Mucosa of descending colon (tissue), 3 donors: ENCODE results near the gene ARSD. TPM values are rescaled to one million over a fixed set of nuclear protein-coding genes. Genes with fewer than 3 reads are reported as not detected.

Experiments
- ATAC-seq: fragments of 200-7000 bp; cut with Tn5 transposase; one replicate; pipeline ENCODE4 v1.9.1; 2020; ENCODE audit warnings: mild to moderate bottlenecking, moderate library complexity
- DNase-seq, 3 donors: peaks; one replicate each; pipeline ENCODE4 v3.0.0-alpha.2; 2020
- H3K36me3 ChIP-seq: fragments of 200-600 bp; one replicate; pipeline ENCODE4 v1.8.0; 2021; ENCODE audit warnings: low read depth, mild to moderate bottlenecking
- H3K4me1 ChIP-seq: fragments of 200-600 bp; one replicate; pipeline ENCODE4 v1.8.0; 2021; ENCODE audit warnings: low read depth, mild to moderate bottlenecking
- H3K4me3 ChIP-seq: fragments of 200-600 bp; one replicate; pipeline ENCODE4 v1.8.0; 2021; ENCODE audit warnings: mild to moderate bottlenecking
- H3K9me3 ChIP-seq: fragments of 200-600 bp; one replicate; pipeline ENCODE4 v1.8.0; 2021; ENCODE audit warnings: mild to moderate bottlenecking
- intact Hi-C, 2 donors: fragments of 100-400 bp; cut with DNase I in 1 of 2; cut with micrococcal nuclease in 1 of 2; formaldehyde crosslinking; loops; one replicate each; pipeline versions ENCODE4 v1.11.0 to v1.11.1; 2022; cut with DNase I, micrococcal nuclease
- total RNA-seq, 3 donors: library from RNA; stranded (reverse); fragmentation: NEBNext Ultra II Directional in 2 of 3; extraction: Animal tissue kit (Norgen Biotek cat#: 25700) in 2 of 3; gene quantifications; one replicate each; pipeline versions ENCODE4 v1.2.1 to v1.2.4, GENCODE V29; 2021 to 2023
- TF ChIP-seq, protein P1 (sequence below): fragments of 200-600 bp; IDR thresholded peaks from one replicate; pipeline ENCODE4 v1.8.0; 2022; ENCODE audit warnings: antibody characterized with exemption, mild to moderate bottlenecking
- donor health status: DM: no; HTN: no; CAD: no; lungs with moderate emphysema.
- donor health status: DM: no; HTN: no; CAD: no.
- donor health status: DM: no; HTN: yes; CAD: no.

Gene ARSD
- total RNA-seq, 3 donors from 2014 or later, result 26.2 to 70.9 (median 67.2) TPM

DNA sequence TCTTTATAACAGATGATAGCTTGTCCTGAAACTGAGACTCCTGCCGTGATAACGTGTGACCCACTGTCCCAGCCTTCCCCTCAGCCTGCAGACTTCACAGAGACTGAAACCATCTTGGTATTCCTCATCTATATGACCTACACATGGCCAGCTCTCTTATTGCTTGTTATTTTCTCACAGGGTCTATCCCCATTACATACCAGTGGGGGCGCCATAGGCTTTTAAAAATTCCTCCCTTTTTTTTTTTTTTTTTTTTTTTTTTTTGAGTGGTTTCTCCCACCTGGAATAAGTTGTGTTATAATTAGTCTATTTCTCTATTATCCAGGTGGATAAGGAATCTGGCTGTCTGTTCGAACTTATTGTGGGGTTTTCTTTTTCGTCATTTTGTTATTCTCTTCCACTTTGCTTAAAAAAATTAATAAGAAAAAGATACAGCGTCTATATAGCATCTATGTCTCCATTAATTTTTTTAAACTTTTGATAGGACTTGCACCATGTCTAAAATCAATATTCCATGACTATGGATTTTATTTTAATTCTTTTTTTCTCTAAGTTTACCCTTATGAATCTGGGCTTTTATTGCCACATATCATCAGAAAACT, 53.2 kb downstream of the ARSD start:
- ATAC-seq (peak; percentile 65), DNase-seq (no peak)
- no peak overlapping the region for H3K4me3 ChIP-seq
- H3K4me1 ChIP-seq, result no peaks in the 10 kb centered on the region
- no peaks in the 10 kb centered on the region for H3K9me3 ChIP-seq
- H3K36me3 ChIP-seq, result no peaks in the 10 kb centered on the region
- TF ChIP-seq, protein P1, sequence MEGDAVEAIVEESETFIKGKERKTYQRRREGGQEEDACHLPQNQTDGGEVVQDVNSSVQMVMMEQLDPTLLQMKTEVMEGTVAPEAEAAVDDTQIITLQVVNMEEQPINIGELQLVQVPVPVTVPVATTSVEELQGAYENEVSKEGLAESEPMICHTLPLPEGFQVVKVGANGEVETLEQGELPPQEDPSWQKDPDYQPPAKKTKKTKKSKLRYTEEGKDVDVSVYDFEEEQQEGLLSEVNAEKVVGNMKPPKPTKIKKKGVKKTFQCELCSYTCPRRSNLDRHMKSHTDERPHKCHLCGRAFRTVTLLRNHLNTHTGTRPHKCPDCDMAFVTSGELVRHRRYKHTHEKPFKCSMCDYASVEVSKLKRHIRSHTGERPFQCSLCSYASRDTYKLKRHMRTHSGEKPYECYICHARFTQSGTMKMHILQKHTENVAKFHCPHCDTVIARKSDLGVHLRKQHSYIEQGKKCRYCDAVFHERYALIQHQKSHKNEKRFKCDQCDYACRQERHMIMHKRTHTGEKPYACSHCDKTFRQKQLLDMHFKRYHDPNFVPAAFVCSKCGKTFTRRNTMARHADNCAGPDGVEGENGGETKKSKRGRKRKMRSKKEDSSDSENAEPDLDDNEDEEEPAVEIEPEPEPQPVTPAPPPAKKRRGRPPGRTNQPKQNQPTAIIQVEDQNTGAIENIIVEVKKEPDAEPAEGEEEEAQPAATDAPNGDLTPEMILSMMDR, result no peak
- intact Hi-C loops, result no loop called here

DNA sequence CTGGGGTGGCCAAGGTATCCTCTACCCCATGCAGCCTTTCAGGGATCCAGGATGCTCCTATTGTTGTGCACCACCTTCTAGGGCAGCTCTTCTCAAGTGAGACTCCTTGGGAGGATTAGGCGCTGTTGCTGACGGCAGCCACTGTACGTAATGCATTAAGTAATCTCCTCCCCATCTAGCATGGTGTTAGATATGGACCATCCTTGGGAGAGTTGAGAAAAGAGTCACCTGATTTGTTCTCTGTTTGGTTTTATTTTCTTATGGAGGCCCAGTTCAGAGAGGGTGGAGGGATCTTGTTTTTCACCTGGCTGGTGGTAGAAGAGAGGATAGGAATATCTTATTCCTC, 54.0 kb downstream of the ARSD start:
- H3K4me3 ChIP-seq, result no peak overlapping the region
- no peaks in the 10 kb centered on the region for H3K9me3 ChIP-seq
- no peaks in the 10 kb centered on the region for H3K4me1 ChIP-seq
- ATAC-seq, result no peak
- H3K36me3 ChIP-seq, result no peaks in the 10 kb centered on the region
- DNase-seq, result no peak
- TF ChIP-seq, protein P1, result no peak
- intact Hi-C loops, result no loop called here

DNA sequence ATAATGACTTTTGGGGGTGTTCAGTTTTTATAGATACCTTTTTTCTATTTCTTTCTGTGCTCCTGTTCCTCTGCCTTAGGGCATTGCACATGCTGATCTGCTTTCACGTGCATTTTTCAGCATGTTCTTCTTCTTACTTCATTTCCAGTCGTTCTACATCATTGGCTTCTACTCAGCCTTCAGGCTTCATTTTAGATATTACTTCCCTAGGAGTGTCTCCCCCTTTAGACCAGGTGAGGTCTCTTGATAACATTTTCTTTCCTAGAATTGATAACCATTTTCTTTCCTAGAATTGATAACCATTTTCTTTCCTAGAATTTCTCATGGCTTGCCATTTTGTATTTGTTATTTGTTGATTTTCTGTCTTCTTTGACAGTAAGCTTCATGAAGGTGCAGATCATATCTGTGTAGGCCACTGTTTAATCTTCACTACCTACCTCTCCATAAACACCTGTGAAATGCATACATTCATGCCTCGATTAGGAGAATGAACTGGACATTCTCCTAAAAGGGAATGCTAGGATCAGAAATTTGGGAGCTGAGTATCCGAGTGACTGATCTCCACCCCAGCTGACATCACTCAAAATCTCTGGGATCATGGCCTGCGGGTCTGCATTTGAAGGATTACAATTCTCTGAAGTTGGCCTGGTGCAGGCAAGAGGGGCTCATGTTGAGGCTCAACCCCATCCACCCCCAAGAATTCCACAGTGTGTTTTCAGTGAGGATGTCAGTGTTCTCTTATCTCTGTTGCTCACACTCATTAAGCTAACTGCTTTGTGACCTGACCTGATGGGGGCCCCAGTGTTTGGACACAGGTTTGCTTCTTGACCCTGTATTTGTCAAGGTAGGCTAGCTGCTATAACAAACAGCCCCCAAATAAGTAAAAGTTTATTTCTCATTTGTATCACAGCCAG, 54.7 kb downstream of the ARSD start:
- Histone ChIP-seq H3K4me1 (no peaks in the 10 kb centered on the region), H3K36me3 (no peaks in the 10 kb centered on the region), H3K9me3 (no peaks in the 10 kb centered on the region), H3K4me3 (no peak overlapping the region)
- ATAC-seq (no peak), DNase-seq (no peak)
- intact Hi-C loops, result no loop called here
- TF ChIP-seq, protein P1, result no peak

DNA sequence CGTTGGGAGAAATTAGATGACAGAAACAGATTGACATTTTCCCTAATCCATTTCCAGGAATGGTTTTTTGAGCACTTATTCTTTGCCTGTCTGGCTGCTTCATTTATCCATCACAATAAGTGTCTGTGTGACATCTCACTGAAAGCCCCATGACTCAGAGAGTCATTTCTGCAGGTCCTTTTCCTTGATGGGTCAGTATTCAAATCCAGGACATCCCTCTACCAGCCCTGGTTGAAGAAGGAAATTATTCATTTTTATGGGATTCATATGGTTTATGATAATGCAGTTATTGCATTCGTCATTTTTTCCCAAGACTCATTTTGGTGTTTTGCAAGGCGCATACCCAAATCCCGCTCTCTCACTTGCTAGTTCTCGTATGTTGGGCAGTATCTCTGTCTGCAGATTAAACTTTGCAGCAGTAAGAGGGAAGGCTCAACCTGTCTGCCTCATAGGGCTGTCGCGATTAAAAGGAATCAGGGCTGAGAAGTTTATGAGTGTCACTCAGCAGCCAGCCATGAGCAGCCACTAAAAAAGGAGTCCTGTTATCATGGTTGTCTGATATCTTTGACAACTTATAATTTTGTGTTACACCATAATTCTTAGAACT, 56.4 kb downstream of the ARSD start:
- DNase-seq (no peak), ATAC-seq (no peak)
- H3K36me3 ChIP-seq, result no peaks in the 10 kb centered on the region
- H3K4me3 ChIP-seq, result no peak overlapping the region
- H3K4me1 ChIP-seq, result no peaks in the 10 kb centered on the region
- intact Hi-C loops, result no loop called here
- TF ChIP-seq, protein P1, result no peak
- H3K9me3 ChIP-seq, result no peaks in the 10 kb centered on the region

DNA sequence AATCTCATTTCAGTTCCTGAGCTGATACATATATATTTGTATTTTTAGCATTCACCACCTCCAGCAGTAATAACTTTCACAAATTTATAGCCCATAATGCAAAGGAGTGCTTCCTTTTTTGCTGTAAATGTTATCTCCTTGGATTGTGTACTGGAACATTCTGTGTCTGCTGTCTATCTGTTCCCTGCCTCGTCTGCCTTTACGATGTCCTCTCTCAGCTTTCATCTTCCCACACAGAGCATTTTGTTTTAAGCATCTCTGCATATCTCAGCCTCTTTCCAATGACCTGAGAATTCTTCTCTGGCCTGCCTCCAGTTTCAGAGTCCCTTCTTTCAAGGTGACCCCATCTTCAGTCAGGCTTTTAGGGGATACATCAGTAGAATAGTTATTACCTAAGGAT, 57.3 kb downstream of the ARSD start:
- TF ChIP-seq, protein P1, result no peak
- Histone ChIP-seq H3K36me3 (no peaks in the 10 kb centered on the region), H3K9me3 (no peaks in the 10 kb centered on the region), H3K4me1 (no peaks in the 10 kb centered on the region), H3K4me3 (no peak overlapping the region)
- DNase-seq (no peak), ATAC-seq (no peak)
- intact Hi-C loops, result no loop called here
